ELF-1 (cell line): ENCODE measurements around the gene REM1.

ENCODE experiments used
- DNase-seq: peaks from one replicate; pipeline ENCODE4 v3.0.0-alpha.2; 2016; ENCODE audit warnings: low read depth, low spot score

REM1 gene

DNA sequence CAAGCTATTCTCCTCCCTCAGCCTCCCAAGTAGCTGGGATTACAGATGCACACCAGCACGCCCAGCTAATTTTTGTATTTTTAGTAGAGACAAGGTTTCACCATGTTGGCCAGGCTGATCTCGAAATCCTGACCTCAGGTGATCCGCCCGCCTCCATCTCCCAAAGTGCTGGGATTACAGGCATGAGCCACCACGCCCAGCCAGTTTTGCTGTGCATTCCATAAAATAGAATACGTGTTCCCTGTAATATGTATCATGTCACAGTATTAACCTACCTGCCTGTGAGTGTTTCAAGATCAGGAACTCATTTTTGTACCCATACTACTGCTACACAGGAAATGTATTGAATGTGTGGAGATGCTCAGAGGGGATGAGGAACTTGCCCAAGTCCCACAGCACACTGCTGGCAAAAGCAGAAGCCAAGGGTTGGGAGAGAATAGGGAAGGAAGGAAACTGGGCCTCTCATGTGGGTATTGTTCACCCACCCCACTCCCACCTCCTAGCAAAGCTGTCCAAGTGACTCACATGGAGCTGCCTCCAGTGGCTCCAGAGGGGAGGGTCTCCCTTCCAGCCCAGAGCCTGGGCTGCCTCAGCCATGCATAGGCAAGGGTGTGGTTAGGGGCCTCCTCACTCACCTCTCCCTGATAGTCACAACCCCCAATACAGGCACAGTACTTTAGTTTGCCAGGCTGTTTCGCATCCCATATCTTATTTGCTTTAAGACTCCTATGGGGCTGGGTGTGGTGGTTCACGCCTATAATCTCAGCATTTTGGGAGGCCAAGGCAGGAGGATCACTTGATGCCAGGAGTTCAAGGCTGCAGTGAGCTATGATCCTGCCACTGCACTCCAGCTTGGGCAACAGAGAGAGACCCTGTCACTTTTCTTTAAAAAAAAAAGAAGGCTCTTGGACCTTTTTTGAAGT is 48.5 kb downstream of the REM1 start:
- DNase-seq = no peak

DNA sequence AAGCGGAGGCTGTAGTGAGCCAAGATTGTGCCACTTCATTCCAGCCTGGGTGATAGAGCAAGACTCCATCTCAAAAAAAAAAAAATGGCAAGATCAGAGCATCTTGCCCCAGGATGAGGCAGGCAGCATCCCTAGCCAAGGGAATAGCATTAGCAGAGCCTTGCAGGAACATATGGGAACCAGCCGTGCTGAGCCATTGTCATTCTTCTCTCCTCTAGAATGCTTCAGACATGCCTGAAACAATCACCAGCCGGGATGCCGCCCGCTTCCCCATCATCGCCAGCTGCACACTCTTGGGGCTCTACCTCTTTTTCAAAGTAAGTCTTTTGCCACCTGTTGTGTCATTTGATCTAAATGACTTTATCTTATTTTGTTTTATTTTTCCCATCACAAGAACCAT is 52.2 kb downstream of the REM1 start:
- DNase-seq = no peak
